Measurements from ENCODE around the gene SLIRP.

DNA sequence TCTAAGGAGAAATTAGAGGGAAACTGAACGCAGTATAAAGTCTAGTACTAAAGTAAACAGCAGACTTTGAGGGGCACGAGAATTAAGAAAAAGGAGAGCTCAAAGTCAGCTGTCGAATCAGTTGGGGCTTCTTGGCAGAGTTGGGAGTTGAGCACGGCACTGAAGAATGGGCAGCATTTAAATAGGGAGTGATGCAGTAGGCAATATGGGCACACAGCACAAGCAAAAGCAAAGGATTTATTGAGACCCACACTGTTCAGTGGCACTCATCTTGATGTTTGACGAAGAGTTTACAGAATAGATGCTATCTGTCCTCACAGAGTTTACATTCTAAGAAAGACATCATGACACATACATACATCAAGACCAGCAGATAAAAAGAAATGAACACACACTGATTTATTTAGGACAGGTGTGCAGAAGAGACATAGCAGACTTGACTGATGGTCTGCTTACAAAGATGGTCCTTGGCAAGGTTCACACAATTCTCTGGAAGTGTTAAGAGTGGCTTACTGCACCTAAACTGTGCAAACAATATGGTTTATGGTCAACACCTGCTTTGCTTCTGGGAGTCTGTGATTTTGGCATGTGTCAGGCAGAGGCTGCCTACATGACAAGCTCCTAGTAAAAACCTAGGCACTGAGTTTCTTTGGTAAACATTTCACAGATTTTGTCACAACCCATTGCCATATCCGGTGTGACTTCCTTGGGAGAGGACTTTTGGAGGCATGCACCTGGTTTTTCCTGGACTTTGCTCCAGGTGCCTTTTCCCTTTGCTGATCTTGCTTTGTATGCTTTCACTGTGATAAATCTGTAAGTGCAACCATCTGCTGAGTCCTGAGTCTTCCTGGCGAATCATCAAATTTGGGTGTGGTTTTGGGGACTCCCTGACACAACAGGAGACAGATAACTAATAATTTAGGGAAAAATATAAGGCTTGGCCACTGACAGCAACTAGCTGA, 26.4 kb upstream of the SLIRP start:
- TF ChIP-seq, protein P1, sequence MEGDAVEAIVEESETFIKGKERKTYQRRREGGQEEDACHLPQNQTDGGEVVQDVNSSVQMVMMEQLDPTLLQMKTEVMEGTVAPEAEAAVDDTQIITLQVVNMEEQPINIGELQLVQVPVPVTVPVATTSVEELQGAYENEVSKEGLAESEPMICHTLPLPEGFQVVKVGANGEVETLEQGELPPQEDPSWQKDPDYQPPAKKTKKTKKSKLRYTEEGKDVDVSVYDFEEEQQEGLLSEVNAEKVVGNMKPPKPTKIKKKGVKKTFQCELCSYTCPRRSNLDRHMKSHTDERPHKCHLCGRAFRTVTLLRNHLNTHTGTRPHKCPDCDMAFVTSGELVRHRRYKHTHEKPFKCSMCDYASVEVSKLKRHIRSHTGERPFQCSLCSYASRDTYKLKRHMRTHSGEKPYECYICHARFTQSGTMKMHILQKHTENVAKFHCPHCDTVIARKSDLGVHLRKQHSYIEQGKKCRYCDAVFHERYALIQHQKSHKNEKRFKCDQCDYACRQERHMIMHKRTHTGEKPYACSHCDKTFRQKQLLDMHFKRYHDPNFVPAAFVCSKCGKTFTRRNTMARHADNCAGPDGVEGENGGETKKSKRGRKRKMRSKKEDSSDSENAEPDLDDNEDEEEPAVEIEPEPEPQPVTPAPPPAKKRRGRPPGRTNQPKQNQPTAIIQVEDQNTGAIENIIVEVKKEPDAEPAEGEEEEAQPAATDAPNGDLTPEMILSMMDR (IDR thresholded peaks at IDR 0.05): no peak
- TF ChIP-seq POLR2A (IDR thresholded peaks at IDR 0.05): no peak

Data from adrenal gland (tissue), 5 donors.